GM12874 (cell line): ENCODE results near the gene ALG12.

Experiments
- TF ChIP-seq, protein P1 (sequence below): IDR thresholded peaks from 2 replicates; pipeline ENCODE4 v1.5.1; 2011; ENCODE audit warnings: low read depth, mild to moderate bottlenecking, control low read depth, low read length, moderate library complexity; ENCODE audit not compliant: insufficient read depth

The ALG12 gene

GRCh38 chr22:49922484-49922883 lies 4.2 kb upstream of the ALG12 start:
- TF ChIP-seq, protein P1, sequence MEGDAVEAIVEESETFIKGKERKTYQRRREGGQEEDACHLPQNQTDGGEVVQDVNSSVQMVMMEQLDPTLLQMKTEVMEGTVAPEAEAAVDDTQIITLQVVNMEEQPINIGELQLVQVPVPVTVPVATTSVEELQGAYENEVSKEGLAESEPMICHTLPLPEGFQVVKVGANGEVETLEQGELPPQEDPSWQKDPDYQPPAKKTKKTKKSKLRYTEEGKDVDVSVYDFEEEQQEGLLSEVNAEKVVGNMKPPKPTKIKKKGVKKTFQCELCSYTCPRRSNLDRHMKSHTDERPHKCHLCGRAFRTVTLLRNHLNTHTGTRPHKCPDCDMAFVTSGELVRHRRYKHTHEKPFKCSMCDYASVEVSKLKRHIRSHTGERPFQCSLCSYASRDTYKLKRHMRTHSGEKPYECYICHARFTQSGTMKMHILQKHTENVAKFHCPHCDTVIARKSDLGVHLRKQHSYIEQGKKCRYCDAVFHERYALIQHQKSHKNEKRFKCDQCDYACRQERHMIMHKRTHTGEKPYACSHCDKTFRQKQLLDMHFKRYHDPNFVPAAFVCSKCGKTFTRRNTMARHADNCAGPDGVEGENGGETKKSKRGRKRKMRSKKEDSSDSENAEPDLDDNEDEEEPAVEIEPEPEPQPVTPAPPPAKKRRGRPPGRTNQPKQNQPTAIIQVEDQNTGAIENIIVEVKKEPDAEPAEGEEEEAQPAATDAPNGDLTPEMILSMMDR = no peak

GRCh38 chr22:49921508-49922278 lies 3.5 kb upstream of the ALG12 start:
- TF ChIP-seq, protein P1 = no peak

DNA sequence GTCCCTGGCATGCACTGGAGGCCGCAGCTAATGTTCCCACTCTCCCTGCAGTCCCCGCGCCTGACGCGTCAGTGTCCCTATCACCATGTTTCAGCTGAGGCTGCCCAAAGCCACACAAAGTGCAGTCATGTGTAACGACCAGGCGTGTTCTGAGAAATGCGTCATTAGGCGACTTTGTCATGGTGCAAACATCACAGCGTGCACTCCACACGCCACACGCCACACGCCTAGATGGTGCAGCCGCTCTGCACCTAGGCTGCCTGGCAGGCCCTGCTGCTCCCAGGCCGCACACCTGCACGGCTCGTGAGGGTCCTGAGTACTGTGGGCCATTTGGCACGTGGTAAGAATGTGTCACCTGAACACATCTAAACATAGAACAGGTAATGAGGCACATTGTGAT lies 2.6 kb upstream of the ALG12 start:
- TF ChIP-seq, protein P1 = no peak

DNA sequence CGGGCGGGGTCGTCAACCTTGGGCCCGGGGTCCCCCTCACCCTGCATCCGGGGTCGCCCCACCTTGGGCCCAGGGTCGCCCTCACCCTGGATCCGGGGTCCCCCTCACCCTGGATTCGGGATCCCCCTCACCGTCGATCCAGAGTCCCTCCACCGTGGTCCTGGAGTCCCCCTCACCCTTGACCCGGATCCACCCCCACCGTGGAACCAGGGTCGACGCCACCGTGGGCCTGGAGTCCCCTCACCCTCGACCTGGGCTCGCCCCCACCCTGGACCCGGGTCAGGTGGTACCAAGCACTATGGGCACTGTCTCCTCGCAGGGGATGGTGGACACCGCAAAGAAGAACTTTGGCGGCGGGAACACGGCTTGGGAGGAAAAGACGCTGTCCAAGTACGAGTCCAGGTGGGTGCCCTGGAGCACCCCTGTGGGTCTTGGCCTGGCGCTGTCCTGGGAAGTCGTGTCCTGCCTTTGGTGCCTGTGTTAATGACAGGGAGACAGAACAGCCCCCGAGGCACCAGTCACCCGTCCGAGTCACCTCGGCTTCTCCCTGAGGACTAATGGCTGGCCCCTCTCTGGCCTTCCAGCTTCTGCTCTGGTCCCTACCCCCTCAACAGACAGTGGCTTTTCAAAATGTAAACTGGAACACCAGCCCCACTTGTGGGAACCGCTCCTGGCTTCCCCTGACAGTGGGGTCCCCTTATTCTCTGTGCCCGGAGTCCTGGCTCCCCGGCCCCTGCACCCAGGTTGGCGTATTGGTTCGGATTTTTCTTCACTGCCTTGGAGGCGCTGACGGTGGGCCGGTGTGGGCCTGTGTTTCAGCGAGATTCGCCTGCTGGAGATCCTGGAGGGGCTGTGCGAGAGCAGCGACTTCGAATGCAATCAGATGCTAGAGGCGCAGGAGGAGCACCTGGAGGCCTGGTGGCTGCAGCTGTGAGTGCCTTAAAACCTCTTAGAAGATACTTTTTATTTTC lies 958 bp upstream of the ALG12 start:
- TF ChIP-seq, protein P1 = no peak

DNA sequence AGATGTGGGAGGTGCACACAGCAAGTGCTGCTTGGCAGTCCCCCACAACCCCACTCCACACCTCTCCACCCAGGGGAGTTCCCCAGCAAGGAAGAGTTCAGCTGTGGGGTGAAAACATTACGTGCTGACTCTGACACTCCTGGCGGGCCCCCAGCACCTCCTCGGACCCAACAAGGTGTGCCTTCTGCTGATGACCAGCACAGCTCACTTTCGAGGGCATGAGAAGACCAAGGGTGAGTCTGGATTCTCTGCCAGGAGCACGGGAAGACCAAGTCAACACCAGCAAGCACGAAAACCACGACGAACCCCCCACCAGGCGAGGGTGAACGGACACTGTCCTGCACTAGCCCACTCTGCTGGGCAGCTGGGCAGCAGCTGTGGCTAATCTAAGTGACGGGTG lies 1.4 kb downstream of the ALG12 start:
- TF ChIP-seq, protein P1 = no peak

- TF ChIP-seq, protein P1 = no peak
These were observed 2.6 kb downstream of the ALG12 start for GRCh38 chr22:49915610-49916009.

DNA sequence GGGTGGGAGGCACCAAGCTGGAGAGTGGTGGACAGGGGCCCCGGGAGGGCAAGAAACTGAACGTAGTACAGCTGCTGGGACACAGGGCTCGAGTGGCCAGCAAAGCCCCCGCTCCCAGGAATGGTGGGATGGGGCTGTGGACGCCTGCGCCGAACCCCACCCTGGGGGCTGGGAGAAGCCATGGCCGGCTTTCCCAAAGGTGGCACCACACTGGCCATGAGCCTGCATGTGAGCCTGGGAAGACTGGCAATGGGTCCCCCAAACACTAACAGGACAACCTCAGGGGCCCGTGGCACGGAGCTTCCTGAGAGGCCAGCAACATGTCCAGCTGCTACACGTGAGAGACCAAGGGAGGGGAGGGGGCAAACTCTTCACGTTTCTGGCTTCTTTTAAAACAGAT lies 4.0 kb downstream of the ALG12 start:
- TF ChIP-seq, protein P1 = no peak
